ENCODE results near the gene KRT35. TPM values are rescaled to one million over a fixed set of nuclear protein-coding genes. Genes with fewer than 3 reads are reported as not detected.

Gene KRT35
- total and polyA plus RNA-seq, 2 of the 13 experiments (the other 11 are each of a cell fraction or from before 2014, with no cell fraction given), result not detected

GRCh38 chr17:41457676-41458075 lies 23.3 kb downstream of the KRT35 start (continued):
- no peak for TF ChIP-seq ARID5B (CRISPR knock-in tag; IDR thresholded peaks at IDR 0.05)
- TF ChIP-seq ATF3 (CRISPR knock-in tag; IDR thresholded peaks at IDR 0.05), result no peak
- no peak for TF ChIP-seq MAZ (IDR thresholded peaks at IDR 0.05; ENCODE audit: borderline replicate concordance, low read depth, low read length)
- no peak for TF ChIP-seq MAZ (CRISPR knock-in tag; IDR thresholded peaks at IDR 0.05; ENCODE audit: low read depth)
- TF ChIP-seq ELF1 (CRISPR knock-in tag; IDR thresholded peaks at IDR 0.05), result no peak
- no peak for TF ChIP-seq ARID4A (CRISPR knock-in tag; IDR thresholded peaks at IDR 0.05; ENCODE audit: borderline replicate concordance)
- no peak for TF ChIP-seq ZBTB7A (CRISPR knock-in tag; IDR thresholded peaks at IDR 0.05)
- TF ChIP-seq MAFF (IDR thresholded peaks at IDR 0.05; ENCODE audit: low read depth, low read length), result no peak
- no peak for TF ChIP-seq ZBTB44 (CRISPR knock-in tag; IDR thresholded peaks at IDR 0.05)
- TF ChIP-seq DNMT1 (CRISPR knock-in tag; IDR thresholded peaks at IDR 0.05), result no peak
